GM06990 (cell line): ENCODE results near the gene TBC1D10A.

Experiments
- DNase-seq: peaks from one replicate; pipeline ENCODE4 v3.0.0-alpha.2; 2011; ENCODE audit not compliant: insufficient read length; ENCODE audit errors: extremely low read depth
- H3K27me3 ChIP-seq: replicated peaks from 2 replicates; pipeline ENCODE4 v1.6.0; 2011; ENCODE audit warnings: low read length; ENCODE audit not compliant: control insufficient read depth, insufficient read depth
- H3K36me3 ChIP-seq: 2 replicates; pipeline ENCODE4 v1.5.1; 2011; ENCODE audit warnings: low read length; ENCODE audit not compliant: control insufficient read depth, insufficient read depth
- H3K4me3 ChIP-seq: replicated peaks from 2 replicates; pipeline ENCODE4 v1.5.1; 2011; ENCODE audit warnings: low read depth, mild to moderate bottlenecking, control low read depth, low read length
- TF ChIP-seq, protein P1 (sequence below): IDR thresholded peaks from 2 replicates; pipeline ENCODE4 v1.5.1; 2011; ENCODE audit warnings: low read length, control low read depth, mild to moderate bottlenecking, inconsistent platforms; ENCODE audit not compliant: insufficient read depth, poor library complexity, severe bottlenecking

TBC1D10A gene

DNA sequence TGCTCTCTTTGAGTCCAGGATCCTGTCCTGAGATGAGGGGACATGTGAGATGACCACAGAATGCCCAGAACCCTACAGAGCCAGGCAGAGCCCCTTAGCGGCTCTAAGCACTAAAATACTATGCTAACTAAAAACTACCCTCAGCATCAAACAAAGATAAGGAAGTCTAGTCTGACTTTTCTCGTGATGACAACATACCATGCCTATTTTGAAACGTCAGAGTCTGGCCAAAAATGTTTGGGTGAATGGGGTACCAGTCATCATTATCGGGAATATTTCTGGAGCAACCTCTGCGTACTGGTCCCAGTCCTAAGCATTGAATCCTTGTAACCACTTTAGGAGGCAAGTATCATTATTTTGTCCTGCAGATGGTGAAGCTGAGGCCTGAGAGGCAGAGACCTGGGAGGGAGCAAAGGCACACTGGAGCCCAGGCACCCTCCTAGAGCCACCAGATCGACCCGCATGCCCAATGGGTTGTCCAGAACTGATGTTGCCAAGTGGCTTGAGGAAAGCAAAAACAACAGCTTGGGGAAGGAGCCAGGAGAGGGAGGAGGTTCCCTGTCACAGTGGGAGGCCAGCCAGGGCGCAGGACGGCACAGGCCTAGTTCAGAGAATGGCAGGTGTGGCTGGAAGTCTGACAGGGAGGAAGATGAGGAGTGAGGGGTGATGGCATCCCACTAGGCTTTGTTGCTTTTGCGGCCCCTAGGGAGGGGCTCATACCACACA is 52.9 kb downstream of the TBC1D10A start:
- H3K4me3 ChIP-seq = no peak overlapping the region
- H3K27me3 ChIP-seq = no peaks in the 10 kb centered on the region
- DNase-seq = no peak
- TF ChIP-seq, protein P1, sequence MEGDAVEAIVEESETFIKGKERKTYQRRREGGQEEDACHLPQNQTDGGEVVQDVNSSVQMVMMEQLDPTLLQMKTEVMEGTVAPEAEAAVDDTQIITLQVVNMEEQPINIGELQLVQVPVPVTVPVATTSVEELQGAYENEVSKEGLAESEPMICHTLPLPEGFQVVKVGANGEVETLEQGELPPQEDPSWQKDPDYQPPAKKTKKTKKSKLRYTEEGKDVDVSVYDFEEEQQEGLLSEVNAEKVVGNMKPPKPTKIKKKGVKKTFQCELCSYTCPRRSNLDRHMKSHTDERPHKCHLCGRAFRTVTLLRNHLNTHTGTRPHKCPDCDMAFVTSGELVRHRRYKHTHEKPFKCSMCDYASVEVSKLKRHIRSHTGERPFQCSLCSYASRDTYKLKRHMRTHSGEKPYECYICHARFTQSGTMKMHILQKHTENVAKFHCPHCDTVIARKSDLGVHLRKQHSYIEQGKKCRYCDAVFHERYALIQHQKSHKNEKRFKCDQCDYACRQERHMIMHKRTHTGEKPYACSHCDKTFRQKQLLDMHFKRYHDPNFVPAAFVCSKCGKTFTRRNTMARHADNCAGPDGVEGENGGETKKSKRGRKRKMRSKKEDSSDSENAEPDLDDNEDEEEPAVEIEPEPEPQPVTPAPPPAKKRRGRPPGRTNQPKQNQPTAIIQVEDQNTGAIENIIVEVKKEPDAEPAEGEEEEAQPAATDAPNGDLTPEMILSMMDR = no peak
- H3K36me3 ChIP-seq = no peaks in the 10 kb centered on the region; the same call in none of the 2 replicates

DNA sequence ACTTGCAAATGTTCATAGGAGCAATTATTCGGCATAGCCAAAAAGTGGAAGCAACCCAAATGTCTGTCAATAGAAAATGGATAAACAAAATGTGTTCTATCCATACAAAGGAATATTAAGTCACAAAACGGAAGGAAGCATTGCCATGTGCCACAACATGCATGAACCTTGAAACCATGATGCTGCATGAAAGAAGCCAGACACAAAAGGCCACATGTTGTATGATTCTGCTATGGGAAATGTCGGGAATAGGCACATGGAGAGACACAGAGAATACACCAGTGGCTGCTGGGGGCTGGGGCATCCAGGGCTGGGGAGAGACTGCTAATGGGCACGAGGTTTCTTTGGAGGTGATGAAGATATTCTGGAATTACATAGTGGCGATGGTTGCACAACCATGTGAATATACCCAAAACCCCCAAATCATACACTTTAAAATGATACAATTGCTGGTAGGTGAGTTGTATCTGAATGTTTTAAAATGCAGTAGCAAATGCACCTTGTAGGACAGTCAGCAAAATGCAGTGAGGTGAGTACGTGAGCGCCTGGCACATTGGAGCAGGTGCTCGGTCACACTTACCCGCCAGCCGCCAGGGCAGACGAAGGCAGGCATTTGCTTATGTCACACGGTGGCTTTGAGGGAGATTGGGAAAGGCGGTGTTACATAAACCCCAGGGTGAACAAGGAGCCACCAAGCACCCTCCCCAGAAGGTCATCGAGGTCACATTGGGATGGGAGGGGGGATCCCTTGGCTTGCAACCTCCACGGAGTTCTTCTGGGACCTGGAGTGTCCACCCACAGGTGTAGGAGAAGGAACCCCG is 53.8 kb downstream of the TBC1D10A start:
- Histone ChIP-seq H3K27me3 (no peaks in the 10 kb centered on the region), H3K36me3 (no peaks in the 10 kb centered on the region; the same call in none of the 2 replicates), H3K4me3 (no peak overlapping the region)
- DNase-seq = no peak
- TF ChIP-seq, protein P1 = no peak

DNA sequence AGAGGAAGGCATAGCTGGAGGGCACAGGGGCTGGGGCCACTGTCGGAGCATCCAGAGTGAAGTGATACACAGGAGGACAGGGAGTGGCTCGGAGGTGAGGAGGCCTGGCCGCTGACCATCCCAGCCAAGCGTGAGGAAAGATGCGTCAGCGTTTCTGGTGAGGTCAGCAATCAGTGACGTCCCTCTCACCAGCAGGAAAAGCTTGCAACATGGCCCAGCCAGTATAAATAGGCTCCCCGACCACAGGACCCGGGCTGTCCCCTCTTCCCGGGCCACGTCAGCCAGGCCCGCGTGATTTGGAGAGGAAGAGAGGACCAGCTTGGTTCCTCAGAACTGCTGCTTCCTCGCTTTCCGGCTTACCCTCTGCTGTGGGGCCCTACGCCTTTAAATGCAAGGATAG is 55.9 kb downstream of the TBC1D10A start:
- Histone ChIP-seq H3K4me3 (no peak overlapping the region), H3K27me3 (no peaks in the 10 kb centered on the region), H3K36me3 (no peaks in the 10 kb centered on the region; the same call in none of the 2 replicates)
- TF ChIP-seq, protein P1 = no peak
- DNase-seq = no peak

DNA sequence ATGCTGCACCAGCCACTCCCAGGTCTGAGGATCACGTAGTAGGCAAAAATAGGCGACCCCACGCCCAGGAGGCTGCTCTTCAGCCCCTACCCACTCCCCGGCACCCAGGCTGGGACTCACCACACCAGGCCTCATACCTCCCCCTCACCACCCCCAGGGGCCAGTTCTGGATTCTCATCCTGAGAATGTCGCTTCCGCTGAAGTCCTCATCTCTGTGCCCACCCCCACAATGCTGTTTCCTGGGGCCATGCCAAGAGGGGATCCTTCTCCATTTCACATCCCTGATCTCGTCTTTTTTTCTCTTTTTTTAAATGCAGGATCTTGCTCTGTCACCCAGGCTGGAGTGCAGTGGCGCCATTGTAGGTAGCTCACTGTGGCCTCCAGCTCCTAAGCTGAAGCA is 58.4 kb downstream of the TBC1D10A start:
- Histone ChIP-seq H3K36me3 (no peaks in the 10 kb centered on the region; the same call in none of the 2 replicates), H3K27me3 (no peaks in the 10 kb centered on the region), H3K4me3 (no peak overlapping the region)
- DNase-seq = no peak
- TF ChIP-seq, protein P1 = no peak

DNA sequence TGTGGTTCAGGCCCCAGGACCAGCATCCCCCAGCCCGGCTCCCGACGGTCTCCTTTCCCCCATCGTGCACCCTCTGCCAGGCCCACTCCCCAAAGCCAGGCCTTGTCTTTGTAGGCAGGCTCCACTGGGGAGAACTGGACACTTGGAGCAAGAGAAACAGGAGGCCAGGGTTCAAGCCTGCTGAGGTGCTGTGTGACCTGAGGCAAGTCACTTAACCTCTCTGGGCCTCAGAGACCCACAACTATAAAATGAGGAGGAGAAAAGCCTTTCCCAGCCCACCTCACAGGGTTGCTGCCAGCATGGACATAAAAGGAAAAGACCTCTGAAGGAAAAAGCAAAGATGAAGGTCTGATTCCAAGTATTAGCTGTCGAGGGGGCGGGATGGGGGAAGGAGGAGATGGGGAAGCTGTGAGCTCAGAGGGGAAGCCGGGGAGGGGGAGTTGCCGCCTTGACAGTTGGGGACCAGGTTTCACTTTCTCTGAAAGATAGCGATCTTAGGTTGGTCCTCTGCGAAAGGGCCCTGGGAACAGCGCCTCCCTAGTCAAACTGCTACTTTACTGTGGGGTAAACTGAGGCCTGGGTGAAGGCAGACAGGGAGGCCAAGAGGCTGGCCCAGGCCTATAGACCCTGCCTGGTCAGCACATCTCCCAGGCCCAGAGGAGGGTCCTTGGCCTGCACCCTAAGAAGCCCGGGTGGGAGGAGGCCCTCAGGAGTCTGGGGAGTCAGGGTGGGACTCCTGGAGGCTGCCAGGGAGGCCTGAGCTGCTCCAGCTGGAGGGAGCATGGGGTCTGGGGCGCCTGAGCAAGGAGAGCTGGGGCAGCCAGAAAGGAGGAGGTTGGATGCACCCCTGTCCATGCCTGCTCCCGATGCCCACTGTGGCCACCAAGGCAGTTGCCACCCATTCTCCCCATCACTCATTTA is 59.1 kb downstream of the TBC1D10A start:
- H3K4me3 ChIP-seq = peak overlapping the region; percentile 80

More for the DNA sequence above, 59.1 kb downstream of the TBC1D10A start:
- no peak for DNase-seq
- TF ChIP-seq, protein P1 = no peak
- no peaks in the 10 kb centered on the region; the same call in none of the 2 replicates for H3K36me3 ChIP-seq
- H3K27me3 ChIP-seq = no peaks in the 10 kb centered on the region
